ENCODE data around the gene RFT1.

GRCh38 chr3:53079147-53079546, 51.1 kb downstream of the RFT1 start:
- TF ChIP-seq POLR2A (IDR thresholded peaks at IDR 0.05; ENCODE audit: low read depth, low read length) (no peak), CTCF (IDR thresholded peaks at IDR 0.05; ENCODE audit: extremely low read depth in 1 of 2, insufficient read depth in 1 of 2, low read depth in 1 of 2, low read length in 2 of 2) (no peak), JUN (IDR thresholded peaks at IDR 0.05; ENCODE audit: borderline replicate concordance, insufficient read depth, insufficient read length, low read depth) (no peak), POLR2AphosphoS5 (IDR thresholded peaks at IDR 0.05; ENCODE audit: insufficient read depth, low read depth, low read length) (no peak), EZH2 (IDR thresholded peaks at IDR 0.05; ENCODE audit: borderline replicate concordance, low read depth, low read length, severe bottlenecking) (no peak), MYC (IDR thresholded peaks at IDR 0.05; ENCODE audit: low read depth, low read length) (no peak)
